Stimulated activated CD8-positive, alpha-beta memory T cell treated with anti-CD3 and anti-CD28 coated beads, Interleukin-2, amount 100 ng/mL, for 48 hours (primary cell): Measurements from ENCODE around the gene ARSD.
"Not testable (repeated sequence)": the region's sequence is repeated elsewhere in the genome, so short reads cannot be mapped to it uniquely, and the experiment has no call there.

ENCODE experiments used
- DNase-seq, 2 donors: peaks; one replicate each; pipeline ENCODE4 v3.0.0-alpha.2; 2020; ENCODE audit warnings: low read depth in 2 of 2

The ARSD gene

GRCh38 chrX:2928583-2929434 is at the start of gene ARSD:
Gene ARSD, minus strand, starts transcription at chrX:2929339. Its CDS starts 64 bp downstream, at chrX:2929275.
- DNase-seq: peak; percentile 43 to 44

GRCh38 chrX:2978639-2979038 is 49.5 kb upstream of the ARSD start:
- DNase-seq: not testable (repeated sequence)

GRCh38 chrX:2974961-2975360 is 45.8 kb upstream of the ARSD start:
- no peak for DNase-seq

- no peak for DNase-seq
These were observed 43.3 kb upstream of the ARSD start for GRCh38 chrX:2972391-2972790.

GRCh38 chrX:2969021-2969420 is 39.9 kb upstream of the ARSD start:
- DNase-seq: no peak

- no peak for DNase-seq
These were observed 39.1 kb upstream of the ARSD start for GRCh38 chrX:2967998-2968909.

- no peak for DNase-seq
These were observed 38.4 kb upstream of the ARSD start for GRCh38 chrX:2967584-2967983.

GRCh38 chrX:2967012-2967411 is 37.9 kb upstream of the ARSD start:
- no peak for DNase-seq

GRCh38 chrX:2965965-2966364 is 36.8 kb upstream of the ARSD start:
- no peak for DNase-seq

- not testable (repeated sequence) for DNase-seq
These were observed 35.1 kb upstream of the ARSD start for GRCh38 chrX:2963992-2964794.

GRCh38 chrX:2963449-2963848 is 34.3 kb upstream of the ARSD start:
- DNase-seq: not testable (repeated sequence)

- DNase-seq: no peak
These were observed 33.2 kb upstream of the ARSD start for GRCh38 chrX:2962381-2962780.

- no peak for DNase-seq
These were observed 31.8 kb upstream of the ARSD start for GRCh38 chrX:2960861-2961515.

GRCh38 chrX:2958199-2958598 is 29.1 kb upstream of the ARSD start:
- no peak for DNase-seq

- DNase-seq: no peak
These were observed 26.7 kb upstream of the ARSD start for GRCh38 chrX:2955838-2956237.

- no peak for DNase-seq
These were observed 26.1 kb upstream of the ARSD start for GRCh38 chrX:2955281-2955680.

GRCh38 chrX:2954541-2954940 is 25.4 kb upstream of the ARSD start:
- no peak for DNase-seq

- DNase-seq: not testable (repeated sequence)
These were observed 8.8 kb upstream of the ARSD start for GRCh38 chrX:2937942-2938341.

- no peak for DNase-seq
These were observed 5.9 kb upstream of the ARSD start for GRCh38 chrX:2934715-2935710.
